ENCODE results near the gene ARL2BP.
A peak's percentile ranks its signal among the peaks of the same experiment; 100 is the strongest.
"Not testable (repeated sequence)": the region's sequence is repeated elsewhere in the genome, so short reads cannot be mapped to it uniquely, and the experiment has no call there.

ARL2BP gene

DNA sequence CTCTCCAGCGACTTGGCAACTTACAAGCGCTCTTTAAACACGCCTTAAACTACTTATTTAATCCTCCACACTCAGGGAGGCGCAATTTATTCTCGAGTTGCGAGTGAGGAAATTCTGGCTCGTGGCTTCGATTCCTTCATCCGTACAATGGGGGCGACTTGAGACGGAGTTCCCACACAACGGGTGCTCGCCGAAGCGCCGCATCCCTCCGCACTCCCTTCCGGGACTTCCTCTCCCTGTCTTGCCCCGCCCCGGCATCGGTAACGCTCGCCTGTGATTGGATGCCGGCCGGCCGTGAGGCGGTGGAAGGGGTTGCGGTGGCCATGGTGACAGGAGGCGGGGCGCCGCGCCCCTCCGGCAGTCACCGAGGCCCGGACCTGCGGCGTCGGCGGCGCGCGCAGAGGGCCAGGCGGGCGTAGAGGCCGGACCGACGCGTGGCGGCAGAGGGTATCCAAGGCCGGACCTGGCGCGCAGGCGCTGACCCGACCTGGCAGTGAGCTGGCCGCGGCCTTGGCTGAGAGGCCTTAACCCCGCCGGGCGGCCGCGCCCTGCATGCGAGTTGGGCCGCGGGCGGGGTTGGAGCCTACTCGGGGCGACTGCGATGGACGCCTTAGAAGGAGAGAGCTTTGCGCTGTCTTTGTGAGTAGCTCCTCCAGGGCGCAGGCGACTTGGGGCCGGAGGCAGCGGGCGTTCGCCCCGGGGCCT is at the start of gene ARL2BP:
Gene ARL2BP (plus strand): TSS at position 493 of the 705 bp plus-strand sequence. CDS start 109 bp downstream, at position 602.
- DNase-seq = peak; percentile 62 to 99 (median 96)

DNA sequence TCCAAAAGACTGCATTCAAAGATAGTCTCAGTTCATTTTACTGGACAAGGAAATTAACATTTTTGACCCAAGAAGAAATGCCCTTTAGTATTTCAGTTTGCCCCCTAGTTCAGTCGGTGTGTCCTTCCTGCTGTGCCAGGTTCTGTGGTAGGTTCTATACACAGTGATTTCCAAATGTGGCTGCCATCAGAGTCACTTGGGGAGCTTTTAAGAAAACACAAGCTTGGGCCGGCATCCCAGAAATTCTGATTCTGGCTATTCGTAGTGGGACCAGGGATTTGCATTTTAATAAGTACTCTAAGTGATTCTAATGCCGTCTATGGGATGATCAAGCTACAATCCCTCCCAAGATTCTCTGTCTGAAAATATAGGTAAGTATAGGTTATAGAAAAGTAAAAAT is 48.8 kb upstream of the ARL2BP start:
- DNase-seq = peak in 11 of 56 donors; percentile 5 to 53 (median 20)

DNA sequence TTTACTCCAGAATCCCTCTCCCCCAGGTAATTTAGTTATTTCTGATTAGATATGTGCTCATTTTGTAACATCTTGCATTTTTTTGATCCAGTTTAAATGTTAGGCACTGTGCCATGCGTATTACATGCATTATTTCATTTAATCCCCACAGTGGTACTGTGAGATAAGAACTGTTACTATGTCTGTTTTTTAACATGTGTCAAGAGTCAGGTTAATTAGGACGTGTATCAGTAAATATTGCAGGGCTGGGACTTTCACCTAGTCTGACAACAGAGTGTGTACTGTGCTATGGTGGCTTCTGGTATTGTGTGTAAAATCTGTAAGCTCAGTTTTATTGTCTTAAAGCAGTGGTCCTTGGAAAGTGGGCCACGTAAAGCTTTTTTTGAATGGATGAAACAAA is 48.3 kb upstream of the ARL2BP start:
- no peak for DNase-seq

DNA sequence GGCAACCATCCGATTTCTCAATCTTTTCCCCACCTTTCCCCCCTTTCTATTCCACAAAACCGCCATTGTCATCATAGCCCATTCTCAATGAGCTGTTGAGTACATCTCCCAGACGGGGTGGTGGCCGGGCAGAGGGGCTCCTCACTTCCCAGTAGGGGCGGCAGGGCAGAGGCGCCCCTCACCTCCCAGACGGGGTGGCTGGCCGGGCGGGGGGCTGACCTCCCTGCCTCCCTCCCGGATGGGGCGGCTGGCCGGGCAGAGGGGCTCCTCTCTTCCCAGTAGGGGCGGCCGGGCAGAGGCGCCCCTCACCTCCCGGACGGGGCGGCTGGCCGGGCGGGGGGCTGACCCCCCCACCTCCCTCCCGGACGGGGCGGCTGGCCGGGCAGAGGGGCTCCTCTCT is 44.7 kb upstream of the ARL2BP start:
- not testable (repeated sequence) for DNase-seq

DNA sequence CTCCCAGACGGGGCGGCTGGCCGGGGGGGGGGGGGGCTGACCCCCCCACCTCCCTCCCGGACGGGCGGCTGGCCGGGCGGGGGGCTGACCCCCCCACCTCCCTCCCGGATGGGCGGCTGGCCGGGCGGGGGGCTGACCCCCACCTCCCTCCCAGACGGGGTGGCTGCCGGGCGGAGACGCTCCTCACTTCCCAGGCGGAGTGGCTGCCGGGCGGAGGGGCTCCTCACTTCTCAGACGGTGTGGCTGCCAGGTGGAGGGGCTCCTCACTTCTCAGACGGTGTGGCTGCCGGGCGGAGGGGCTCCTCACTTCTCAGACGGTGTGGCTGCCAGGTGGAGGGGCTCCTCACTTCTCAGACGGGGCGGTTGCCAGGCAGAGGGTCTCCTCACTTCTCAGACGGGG is 44.1 kb upstream of the ARL2BP start:
- DNase-seq = not testable (repeated sequence)

DNA sequence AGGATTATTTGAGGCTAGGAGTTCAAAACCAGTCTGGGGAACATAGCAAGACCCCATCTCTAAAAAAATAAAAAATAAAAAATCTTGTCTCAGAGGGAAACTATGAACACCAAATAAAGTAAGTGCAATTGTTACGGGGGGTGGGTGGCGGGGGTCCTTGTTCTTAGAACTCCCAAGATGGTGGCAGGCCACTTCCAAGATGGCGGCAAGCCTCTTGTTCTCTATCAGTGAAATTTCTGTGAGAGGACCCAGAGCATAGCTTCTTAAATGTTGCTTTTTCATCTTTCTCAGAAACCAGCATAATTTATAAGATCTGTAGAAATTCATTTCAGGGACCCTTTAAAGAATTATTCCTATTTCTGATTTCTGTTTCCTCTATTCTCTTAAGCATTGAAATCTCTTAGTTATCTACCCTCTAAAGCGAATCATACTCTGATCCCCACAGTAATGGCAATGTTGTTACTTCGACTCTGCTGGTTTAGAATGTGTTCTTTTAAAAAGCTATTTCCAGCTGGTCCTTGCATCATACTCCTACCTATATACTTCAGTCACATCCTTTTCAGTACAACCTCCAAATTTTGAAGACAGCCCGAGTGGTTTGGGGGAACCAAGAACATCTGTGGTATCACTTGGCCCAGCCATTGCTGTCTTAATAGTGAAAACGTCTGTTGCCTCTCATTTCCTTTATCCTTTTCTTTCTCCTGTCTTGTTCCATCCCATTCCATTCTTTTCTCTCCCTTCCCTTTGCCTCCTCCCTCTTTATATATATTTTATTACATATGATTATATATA is 42.8 kb upstream of the ARL2BP start:
- no peak for DNase-seq

DNA sequence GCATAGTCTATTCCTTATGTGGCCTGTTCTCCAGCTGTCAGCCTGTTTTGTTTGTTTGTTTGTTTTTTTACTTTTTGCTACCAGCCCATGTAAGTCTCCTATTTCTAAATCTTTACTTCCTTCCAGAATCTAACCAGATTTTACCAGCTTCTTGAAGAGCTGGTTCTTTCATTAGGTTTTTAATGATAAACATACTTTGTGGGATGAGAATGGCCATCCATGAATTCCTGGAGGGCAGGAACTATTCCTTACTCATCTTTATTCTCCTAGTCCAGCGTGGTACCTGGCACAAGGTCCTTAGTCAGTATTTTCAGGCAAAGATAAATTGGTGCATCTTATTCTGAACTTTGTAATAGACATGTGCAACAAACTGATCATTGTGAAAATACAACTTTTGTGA is 41.6 kb upstream of the ARL2BP start:
- DNase-seq = no peak

DNA sequence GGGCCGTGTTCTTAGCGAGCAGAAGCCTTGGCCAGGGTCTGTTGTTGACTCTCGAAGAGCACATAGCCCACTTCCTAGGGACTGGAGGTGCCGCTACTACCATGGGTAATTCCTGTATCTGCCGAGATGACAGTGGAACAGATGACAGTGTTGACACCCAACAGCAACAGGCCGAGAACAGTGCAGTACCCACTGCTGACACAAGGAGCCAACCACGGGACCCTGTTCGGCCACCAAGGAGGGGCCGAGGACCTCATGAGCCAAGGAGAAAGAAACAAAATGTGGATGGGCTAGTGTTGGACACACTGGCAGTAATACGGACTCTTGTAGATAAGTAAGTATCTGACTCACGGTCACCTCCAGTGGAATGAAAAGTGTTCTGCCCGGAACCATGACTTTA is 40.4 kb upstream of the ARL2BP start:
- no peak for DNase-seq

DNA sequence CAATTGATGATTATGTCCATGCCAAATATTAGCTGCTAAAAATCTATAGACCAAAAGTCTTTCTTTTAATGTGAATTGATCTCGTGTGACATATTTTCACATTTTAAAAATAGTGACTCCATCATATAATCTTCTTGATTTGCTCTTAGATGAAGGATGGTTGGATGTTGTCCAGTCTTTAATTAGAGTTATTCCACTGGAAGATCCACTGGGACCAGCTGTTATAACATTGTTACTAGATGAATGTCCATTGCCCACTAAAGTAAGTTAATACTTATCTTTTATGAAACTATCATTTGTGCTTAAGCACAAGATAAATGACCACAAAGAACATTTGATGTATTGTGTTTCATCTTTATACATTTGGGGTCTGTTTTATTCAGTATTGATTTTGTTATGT is 36.1 kb upstream of the ARL2BP start:
- no peak for DNase-seq

DNA sequence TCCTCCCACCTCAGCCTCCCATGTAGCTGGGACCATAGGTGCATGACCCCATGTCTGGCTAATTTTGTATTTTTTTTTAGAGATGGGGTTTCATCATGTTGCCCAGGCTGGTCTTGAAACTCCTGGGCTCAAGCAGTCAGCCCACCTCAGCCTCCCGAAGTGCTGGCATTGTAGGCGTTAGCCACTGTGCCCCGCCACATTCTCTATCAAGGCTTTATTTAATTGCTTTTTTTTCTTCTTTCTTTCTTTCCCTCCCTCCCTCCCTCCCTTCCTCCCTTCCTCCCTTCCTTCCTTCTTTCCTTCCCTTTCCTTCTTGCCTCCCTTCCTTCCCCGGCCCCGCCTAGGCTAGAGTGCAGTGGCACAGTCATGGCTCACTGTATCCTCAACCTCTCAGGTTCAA is 35.3 kb upstream of the ARL2BP start:
- no peak for DNase-seq

DNA sequence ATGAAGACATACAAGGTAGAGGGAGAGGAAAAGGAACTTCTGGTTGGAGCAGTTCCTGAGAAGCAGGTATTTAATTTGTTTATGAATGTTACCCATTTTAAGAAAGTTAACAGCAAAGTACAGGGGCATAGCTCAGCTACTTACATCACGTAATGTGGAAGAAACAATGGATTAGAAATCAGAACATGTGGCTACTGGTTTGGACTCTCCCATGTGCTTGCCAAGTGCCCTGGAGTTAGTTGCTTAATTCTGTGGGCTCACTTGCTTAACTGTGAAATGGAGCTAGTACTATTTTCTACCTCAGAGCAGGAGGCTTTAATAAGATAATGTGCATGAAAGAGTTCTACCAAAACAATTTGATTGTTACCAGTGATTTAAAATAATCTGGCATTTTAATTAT is 31.6 kb upstream of the ARL2BP start:
- no peak for DNase-seq

DNA sequence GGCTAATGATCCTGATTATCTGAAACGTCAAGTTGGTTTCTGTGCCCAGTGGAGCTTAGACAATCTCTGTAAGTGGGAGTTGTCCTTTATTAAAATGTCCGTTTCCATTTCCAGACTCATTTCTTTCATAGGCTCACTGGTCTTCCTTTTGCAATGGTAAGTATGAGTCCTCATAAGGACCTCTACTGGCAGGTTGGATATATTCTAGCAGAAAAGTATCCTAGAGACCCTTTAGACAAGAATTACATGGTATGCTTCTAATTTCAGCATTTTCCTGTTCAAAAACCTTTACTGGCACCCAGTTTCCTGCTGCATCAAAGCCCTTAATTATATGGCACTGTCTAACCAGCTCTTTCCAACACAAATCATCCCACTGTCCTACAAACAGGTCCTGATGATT is 28.1 kb upstream of the ARL2BP start:
- DNase-seq = no peak

DNA sequence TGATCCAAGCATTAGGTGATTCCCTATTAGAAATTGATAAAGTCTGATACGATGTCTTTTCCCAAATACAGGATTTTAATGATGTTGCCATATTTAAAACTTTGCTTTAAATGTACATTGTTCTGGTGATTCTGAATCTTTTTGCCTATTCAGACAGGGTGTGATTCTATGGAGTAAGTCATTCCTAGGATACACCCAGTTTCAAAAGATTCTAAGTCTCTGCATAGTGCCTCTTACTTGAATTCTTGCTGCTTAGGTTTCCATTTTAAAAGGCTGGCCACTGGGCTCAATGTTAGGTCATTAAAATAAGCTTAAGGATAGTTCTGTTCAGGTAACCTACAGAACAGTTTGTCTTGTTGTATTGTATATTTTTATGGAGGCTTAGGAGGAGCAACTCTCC is 22.0 kb upstream of the ARL2BP start:
- no peak for DNase-seq

DNA sequence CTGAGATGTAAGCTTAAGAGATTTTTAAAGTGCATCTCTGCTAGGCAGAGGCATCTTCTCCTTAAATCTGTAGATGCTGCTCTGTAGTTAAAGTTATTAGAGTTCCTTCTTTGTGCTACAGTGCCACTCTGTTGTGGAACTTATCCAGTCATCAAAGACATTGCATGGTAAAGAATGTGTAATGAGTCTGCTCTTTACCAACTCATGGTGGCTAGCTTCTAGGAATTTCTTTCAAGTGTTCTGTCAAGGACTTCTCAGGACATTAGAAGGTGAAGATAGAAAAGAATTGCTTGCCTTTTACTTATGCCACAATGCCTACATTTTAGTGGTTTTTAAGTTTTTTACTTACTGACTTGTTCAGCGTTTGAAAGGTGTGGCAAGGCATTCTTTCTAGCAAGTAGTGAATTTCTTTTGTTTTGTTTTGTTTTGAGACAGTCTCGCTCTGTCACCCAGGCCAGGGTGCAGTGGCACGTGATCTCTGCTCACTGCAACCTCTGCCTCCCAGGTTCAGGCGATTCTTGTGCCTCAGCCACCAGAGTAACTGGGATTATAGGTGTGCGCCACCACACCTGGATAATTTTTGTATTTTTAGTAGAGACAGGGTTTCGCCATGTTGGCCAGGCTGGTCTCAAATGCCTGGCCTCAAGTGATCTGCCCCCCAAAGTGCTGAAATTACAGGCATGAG is 20.3 kb upstream of the ARL2BP start:
- DNase-seq = no peak

DNA sequence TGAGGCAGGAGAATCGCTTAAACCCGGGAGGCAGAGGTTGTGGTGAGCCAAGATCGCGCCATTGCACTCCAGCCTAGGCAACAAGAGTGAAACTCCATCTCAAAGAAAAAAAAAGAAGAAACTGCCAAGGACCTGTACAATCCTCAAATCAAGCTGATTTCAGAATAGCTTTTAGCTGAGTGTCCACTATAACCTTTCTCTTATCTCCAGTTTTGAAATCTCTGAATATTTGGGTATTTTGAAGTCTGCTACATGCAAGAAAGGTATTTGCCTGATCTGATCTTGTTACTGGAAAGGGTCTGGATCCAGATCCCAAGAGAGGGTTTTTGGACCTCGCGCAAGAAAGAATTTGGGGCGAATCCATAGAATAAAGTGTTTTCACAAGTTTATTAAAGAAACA is 19.1 kb upstream of the ARL2BP start:
- DNase-seq = no peak

DNA sequence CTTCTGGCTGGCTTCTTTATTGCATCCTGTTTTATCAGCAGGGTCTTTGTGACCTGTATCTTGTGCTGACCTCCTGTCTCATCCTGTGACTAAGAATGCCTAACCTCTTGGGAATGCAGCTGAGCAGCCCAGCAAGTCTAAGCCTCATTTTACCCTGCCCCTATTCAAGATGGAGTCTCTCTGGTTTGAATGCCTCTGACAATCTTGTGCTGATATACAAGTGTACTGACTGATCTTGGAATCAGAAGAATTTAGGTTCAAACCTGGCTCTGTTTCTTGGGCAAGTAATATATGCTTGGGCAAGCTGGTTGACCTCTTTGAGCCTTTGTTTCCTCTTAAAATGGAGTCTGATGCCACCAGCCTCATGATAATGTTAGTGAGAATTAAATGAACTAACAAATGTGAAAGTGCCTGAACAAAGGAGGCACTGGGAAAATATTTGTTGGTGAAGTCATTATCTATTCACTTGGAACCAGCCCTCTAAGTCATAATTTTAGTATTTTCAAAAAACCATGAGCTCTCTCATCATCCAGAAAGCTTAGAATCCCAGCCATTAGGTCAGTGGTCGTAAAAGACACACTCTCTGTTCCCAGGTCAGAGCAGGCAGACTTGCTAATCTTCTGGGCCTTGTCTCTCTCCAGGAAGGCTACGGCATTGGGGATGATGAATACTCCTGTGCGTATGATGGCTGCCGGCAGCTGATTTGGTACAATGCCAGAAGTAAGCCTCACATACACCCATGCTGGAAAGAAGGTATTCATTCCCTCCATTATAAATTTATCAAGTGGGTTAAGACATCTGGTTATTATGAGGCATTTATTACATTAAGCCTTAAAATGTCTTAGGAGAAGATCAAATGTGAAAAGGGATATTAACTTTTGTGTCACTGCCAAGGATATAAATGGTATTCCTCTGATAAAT is 18.1 kb upstream of the ARL2BP start:
- DNase-seq = no peak

DNA sequence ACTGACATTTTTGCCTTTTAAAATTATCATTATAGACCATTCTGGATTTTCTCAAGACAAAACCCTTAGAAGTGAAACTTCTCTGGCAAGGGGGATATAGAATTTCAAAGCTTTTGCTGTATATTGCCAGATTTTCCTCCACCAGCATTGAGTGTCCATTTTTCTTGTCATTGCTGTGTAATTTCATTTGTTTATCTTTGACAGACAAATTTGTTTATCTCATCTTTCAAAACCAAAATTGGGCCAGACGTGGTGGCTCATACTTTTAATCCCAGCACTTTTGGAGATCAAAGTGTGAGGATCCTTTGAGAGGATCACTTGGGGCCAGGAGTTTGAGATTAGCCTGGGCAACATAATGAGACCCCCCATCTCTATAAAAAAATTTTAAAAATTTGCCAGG is 16.0 kb upstream of the ARL2BP start:
- DNase-seq = no peak

DNA sequence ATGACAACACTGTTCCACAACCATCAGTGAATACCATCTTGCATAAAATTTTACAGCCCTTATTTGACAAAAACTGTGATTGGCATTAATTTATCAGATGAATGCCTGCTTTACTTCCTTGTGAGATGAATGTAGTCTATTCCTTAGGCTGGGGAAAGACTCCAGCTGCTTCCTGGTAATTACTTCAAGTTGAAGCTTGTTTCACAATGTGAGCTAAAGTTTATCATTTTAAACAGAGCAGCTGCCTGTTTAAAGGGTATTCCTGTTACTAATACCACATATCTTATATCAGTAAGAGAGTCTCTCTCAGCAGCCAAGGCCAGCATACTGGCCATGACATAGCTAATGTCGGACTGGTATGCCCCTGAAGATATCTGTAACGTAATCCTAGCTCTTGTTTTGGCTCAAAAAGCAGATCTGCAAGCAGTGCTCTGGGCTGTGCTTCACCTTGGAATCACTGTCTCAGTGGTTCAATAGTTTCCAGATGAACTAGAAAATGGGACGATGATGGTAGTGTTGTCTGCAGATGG is 13.2 kb upstream of the ARL2BP start:
- DNase-seq = no peak

DNA sequence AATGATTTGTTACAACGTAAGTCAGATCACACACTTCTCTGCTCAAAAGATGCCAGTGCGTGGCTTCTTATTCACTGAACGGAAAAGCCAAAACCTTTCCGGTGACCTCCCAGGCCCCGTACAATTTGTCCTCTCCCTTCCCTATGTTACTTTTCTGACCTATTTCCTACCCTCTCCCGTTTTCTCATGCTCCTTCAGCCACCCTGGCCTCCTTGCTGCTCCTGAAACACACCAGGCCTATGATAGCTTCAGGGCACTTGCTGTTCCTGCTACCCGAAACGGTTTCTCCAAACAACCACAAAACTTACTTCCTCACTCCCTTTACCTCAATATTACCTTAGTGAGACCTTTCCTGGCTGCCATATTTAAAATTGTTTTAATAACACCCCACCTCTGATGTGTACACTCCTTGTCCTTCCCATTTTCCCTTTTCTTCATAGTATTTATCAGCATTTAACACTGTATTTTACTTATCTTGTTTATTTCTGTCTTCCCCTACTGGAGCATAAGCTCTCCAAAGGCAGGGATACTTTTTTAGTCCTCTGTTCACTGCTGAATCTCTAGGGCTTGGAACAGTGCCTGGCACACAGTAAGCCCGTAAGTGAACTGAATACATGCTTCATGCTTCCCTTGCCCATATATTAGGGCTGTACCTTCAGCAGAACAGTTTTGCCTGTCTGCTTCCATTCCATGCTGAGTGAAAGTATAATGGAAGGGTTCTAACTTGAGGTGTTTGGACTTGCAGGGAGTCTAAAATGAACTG is 10.9 kb upstream of the ARL2BP start:
- no peak for DNase-seq

DNA sequence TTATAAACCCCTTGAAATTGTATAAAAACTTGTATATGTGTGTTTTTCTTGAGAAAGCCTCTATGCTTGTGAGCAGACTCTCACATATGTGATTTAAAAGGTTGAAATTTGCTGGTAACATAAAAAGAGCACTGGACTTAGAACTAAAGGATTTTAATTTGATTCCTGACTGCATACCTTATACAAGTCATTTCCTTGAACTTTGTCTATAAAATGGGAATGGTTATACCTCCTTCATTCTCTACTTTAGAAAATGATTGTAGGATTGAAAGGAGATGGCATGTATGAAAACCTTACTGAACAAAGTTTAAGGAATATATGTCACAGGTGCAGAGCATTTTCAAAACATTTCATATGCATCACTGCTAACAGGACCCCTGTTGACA is 10.4 kb upstream of the ARL2BP start:
- no peak for DNase-seq

All from amygdala (tissue), 56 donors.